ENCODE results near the gene CDYL2.
A peak's percentile ranks its signal among the peaks of the same experiment; 100 is the strongest.

The CDYL2 gene

GRCh38 chr16:80602894-80603293 lies 201.5 kb downstream of the CDYL2 start:
- no peak for DNase-seq (ENCODE audit: insufficient read length)
- FAIRE-seq = no peak
- TF ChIP-seq POLR2A (IDR thresholded peaks at IDR 0.05; ENCODE audit: low read depth, low read length) (no peak), TAF1 (IDR thresholded peaks at IDR 0.05; ENCODE audit: borderline replicate concordance, low read depth, low read length) (no peak), POLR2AphosphoS5 (IDR thresholded peaks at IDR 0.05; ENCODE audit: low read depth, low read length) (no peak)

GRCh38 chr16:80601182-80601581 lies 203.2 kb downstream of the CDYL2 start:
- DNase-seq (ENCODE audit: insufficient read length) (no peak), FAIRE-seq (no peak)

GRCh38 chr16:80599466-80599865 lies 204.9 kb downstream of the CDYL2 start:
- DNase-seq (ENCODE audit: insufficient read length) (no peak), FAIRE-seq (no peak)
- TF ChIP-seq POLR2A (IDR thresholded peaks at IDR 0.05; ENCODE audit: low read depth, low read length) = no peak
- no peak for TF ChIP-seq TAF1 (IDR thresholded peaks at IDR 0.05; ENCODE audit: borderline replicate concordance, low read depth, low read length)
- no peak for TF ChIP-seq POLR2AphosphoS5 (IDR thresholded peaks at IDR 0.05; ENCODE audit: low read depth, low read length)

More at GRCh38 chr16:80601182-80601581, 203.2 kb downstream of the CDYL2 start:
- TF ChIP-seq POLR2A (IDR thresholded peaks at IDR 0.05; ENCODE audit: low read depth, low read length) (no peak), POLR2AphosphoS5 (IDR thresholded peaks at IDR 0.05; ENCODE audit: low read depth, low read length) (no peak), TAF1 (IDR thresholded peaks at IDR 0.05; ENCODE audit: borderline replicate concordance, low read depth, low read length) (no peak)

GRCh38 chr16:80596507-80597207 lies 207.7 kb downstream of the CDYL2 start:
- TF ChIP-seq TAF1 (IDR thresholded peaks at IDR 0.05; ENCODE audit: borderline replicate concordance, low read depth, low read length) (no peak), POLR2A (IDR thresholded peaks at IDR 0.05; ENCODE audit: low read depth, low read length) (no peak), POLR2AphosphoS5 (IDR thresholded peaks at IDR 0.05; ENCODE audit: low read depth, low read length) (no peak)
- FAIRE-seq = peak; percentile 21

GRCh38 chr16:80594756-80595155 lies 209.6 kb downstream of the CDYL2 start:
- DNase-seq (ENCODE audit: insufficient read length) = no peak
- TF ChIP-seq POLR2A (IDR thresholded peaks at IDR 0.05; ENCODE audit: low read depth, low read length) = no peak
- TF ChIP-seq POLR2AphosphoS5 (IDR thresholded peaks at IDR 0.05; ENCODE audit: low read depth, low read length) = no peak
- TF ChIP-seq TAF1 (IDR thresholded peaks at IDR 0.05; ENCODE audit: borderline replicate concordance, low read depth, low read length) = no peak
- FAIRE-seq = no peak

More at GRCh38 chr16:80596507-80597207, 207.7 kb downstream of the CDYL2 start:
- DNase-seq (ENCODE audit: insufficient read length) = no peak

- no peak for DNase-seq (ENCODE audit: insufficient read length)
- TF ChIP-seq POLR2AphosphoS5 (IDR thresholded peaks at IDR 0.05; ENCODE audit: low read depth, low read length) (no peak), POLR2A (IDR thresholded peaks at IDR 0.05; ENCODE audit: low read depth, low read length) (no peak), TAF1 (IDR thresholded peaks at IDR 0.05; ENCODE audit: borderline replicate concordance, low read depth, low read length) (no peak)
- FAIRE-seq = no peak
These were observed 212.1 kb downstream of the CDYL2 start for GRCh38 chr16:80592273-80592672.

- DNase-seq (ENCODE audit: insufficient read length) (no peak), FAIRE-seq (peak; percentile 48)
- no peak for TF ChIP-seq TAF1 (IDR thresholded peaks at IDR 0.05; ENCODE audit: borderline replicate concordance, low read depth, low read length)
- TF ChIP-seq POLR2A (IDR thresholded peaks at IDR 0.05; ENCODE audit: low read depth, low read length) = no peak
- no peak for TF ChIP-seq POLR2AphosphoS5 (IDR thresholded peaks at IDR 0.05; ENCODE audit: low read depth, low read length)
These were observed 213.1 kb downstream of the CDYL2 start for GRCh38 chr16:80591071-80591915.

- TF ChIP-seq POLR2A (IDR thresholded peaks at IDR 0.05; ENCODE audit: low read depth, low read length) (no peak), TAF1 (IDR thresholded peaks at IDR 0.05; ENCODE audit: borderline replicate concordance, low read depth, low read length) (no peak)
- FAIRE-seq (no peak), DNase-seq (ENCODE audit: insufficient read length) (no peak)
These were observed 217.3 kb downstream of the CDYL2 start for GRCh38 chr16:80587071-80587470.

GRCh38 chr16:80586476-80586875 lies 217.9 kb downstream of the CDYL2 start:
- no peak for TF ChIP-seq POLR2A (IDR thresholded peaks at IDR 0.05; ENCODE audit: low read depth, low read length)
- DNase-seq (ENCODE audit: insufficient read length) (no peak), FAIRE-seq (no peak)

GRCh38 chr16:80585764-80586163 lies 218.6 kb downstream of the CDYL2 start:
- TF ChIP-seq TAF1 (IDR thresholded peaks at IDR 0.05; ENCODE audit: borderline replicate concordance, low read depth, low read length) (no peak), POLR2AphosphoS5 (IDR thresholded peaks at IDR 0.05; ENCODE audit: low read depth, low read length) (no peak), POLR2A (IDR thresholded peaks at IDR 0.05; ENCODE audit: low read depth, low read length) (no peak)
- DNase-seq (ENCODE audit: insufficient read length) (no peak), FAIRE-seq (peak; percentile 88)

- no peak for DNase-seq (ENCODE audit: insufficient read length)
- peak; percentile 81 for FAIRE-seq
- TF ChIP-seq POLR2A (IDR thresholded peaks at IDR 0.05; ENCODE audit: low read depth, low read length) (no peak), TAF1 (IDR thresholded peaks at IDR 0.05; ENCODE audit: borderline replicate concordance, low read depth, low read length) (no peak), POLR2AphosphoS5 (IDR thresholded peaks at IDR 0.05; ENCODE audit: low read depth, low read length) (no peak)
These were observed 220.9 kb downstream of the CDYL2 start for GRCh38 chr16:80583466-80583865.
